Kidney tubule cell (primary cell): ENCODE data around the gene UBE2I.

Source experiments
- DNase-seq: peaks from one replicate; pipeline ENCODE4 v3.0.0-alpha.2; 2018; ENCODE audit warnings: low spot score

Gene UBE2I

GRCh38 chr16:1330931-1331711, 21.7 kb downstream of the UBE2I start:
- DNase-seq = no peak

- peak; percentile 87 for DNase-seq
Observed at GRCh38 chr16:1331712-1332617, 22.5 kb downstream of the UBE2I start.

DNA sequence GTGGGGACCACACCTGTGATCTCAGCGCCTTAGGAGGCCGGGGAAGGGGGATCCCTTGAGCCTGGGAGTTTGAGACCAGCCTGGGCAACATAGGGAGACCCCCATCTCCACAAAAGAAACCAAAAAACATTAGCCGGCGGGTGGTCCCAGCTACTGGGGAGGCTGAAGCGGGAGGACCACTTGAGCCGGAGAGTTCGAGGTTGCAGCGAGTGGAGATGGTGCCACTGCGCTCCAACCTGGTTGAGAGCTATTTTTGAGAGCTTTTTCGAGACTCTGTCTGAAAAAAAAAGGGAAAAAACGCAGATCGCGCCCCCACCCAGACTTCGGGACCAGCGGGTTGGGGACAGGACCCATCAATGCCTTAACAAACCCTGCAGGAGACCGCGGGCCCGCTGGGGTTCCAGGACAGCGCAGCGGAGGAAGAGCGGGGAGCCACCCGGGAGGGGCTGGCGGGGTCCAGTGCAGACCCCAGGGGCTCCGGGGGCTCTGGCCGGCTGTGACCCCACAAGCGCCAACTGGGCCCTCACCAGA, 23.2 kb downstream of the UBE2I start:
- DNase-seq = no peak

- peak; percentile 34 for DNase-seq
Observed at GRCh38 chr16:1333149-1333812, 23.8 kb downstream of the UBE2I start, which contains the start of gene BAIAP3. Gene BAIAP3 (plus strand): TSS chr16:1333645. CDS start chr16:1338550, 4,905 bp downstream.

- DNase-seq = no peak
Observed at GRCh38 chr16:1333854-1334700, 24.6 kb downstream of the UBE2I start.

GRCh38 chr16:1334739-1335138, 25.3 kb downstream of the UBE2I start:
- no peak for DNase-seq

DNA sequence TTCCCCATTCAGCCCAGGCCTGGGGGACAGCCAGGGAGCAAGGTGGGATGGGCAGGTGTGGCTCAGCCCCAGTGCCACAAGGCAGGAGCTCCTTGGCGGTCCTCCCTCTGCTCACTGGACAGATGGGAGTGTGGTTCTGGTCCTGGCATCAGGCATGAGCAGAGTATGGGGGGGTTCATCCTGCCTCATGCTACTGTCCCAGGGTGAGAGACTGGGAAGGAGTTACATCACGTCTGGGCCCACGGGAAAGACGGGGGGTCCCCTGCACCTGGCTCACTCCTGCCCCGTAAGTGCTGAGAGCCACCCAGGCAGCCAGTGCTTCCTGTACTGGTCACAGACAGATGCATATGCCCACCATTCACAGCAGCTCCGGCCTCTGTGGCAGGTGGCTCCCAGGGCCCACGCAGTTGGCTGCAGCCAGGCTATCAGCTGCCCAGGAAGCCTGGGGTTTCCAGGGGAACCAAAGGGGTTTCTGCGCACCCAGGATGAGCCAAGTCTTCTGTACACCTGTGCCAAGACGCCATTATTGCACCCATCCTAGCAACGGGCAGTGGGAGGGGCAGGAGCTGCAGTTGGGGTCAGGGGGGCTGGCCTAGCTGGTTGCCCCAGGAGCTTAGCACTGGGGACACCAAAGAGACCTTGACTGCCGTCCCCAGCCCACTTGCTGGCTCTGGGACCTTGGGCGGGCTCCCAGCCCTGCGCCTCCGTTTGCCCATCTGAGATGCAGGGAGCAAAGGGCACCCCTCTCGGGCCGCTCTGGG, 26.0 kb downstream of the UBE2I start:
- no peak for DNase-seq

GRCh38 chr16:1335996-1336395, 26.6 kb downstream of the UBE2I start:
- DNase-seq = no peak

DNA sequence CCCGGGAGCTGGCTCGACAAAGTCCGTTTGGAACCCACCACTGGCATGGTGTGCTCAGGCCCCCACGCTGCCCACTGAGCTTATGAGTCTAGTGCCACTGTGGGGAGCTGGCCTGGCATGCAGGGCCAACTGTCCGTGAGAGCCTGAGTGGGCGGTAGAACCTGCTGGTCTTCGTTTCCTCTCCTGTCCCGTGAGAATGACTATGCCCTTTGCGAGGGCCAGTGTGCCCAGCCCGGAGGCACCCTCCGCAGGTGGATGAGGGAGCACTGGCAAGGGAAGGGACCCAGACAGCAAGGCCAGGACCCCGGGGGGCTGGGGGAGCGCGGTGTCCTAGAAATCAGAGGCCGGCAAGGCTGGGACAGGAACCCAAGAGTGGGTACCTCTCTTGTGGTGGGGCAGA, 27.2 kb downstream of the UBE2I start:
- DNase-seq = no peak

DNA sequence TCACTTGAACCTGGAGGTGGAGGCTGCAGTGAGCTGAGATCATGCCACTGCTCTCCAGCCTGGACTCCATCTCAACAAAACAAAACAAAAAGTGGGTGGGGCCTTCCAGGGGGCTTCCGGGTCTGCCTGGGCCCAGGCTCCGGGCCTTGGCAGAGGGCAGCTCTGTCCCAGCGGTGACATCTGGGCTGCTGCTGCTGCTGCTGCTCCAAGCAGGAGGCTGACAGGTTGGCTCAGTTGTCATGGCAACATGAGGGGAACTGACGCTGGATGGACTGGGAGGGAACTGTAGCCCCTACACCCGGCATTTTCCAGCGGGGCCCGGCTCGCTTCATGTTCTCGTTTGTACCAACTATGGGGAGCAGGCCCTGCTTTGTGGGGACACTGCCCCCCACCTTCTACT, 28.1 kb downstream of the UBE2I start:
- no peak for DNase-seq

DNA sequence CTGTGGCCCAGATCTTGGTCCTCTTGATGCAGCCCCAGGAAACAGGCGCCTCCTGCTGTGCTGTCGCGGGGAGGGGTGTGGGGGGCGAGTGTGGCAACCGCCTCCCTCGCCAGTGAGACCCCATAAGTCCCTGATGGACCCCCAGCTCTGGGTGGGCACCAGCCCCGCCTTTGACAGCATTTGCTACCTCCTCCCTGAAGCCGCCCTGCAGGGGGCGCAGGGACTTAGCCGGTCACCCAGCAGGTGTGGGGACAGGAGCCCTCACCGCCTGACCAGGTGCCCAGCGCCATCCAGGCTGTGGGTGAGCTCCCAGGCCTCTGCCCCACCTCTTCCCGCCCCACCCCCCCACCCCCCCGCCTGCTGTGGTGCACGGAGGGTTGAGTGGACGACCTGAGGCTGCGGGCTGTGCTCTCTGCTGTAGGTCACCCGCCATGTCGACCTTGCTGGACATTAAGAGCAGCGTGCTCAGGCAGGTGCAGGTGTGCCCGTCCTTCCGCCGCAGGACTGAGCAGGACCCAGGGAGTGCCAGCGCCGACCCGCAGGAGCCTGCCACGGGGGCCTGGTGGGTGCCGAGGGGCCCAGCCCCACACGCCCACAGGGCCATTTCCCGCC, 28.8 kb downstream of the UBE2I start:
- DNase-seq = peak; percentile 58

DNA sequence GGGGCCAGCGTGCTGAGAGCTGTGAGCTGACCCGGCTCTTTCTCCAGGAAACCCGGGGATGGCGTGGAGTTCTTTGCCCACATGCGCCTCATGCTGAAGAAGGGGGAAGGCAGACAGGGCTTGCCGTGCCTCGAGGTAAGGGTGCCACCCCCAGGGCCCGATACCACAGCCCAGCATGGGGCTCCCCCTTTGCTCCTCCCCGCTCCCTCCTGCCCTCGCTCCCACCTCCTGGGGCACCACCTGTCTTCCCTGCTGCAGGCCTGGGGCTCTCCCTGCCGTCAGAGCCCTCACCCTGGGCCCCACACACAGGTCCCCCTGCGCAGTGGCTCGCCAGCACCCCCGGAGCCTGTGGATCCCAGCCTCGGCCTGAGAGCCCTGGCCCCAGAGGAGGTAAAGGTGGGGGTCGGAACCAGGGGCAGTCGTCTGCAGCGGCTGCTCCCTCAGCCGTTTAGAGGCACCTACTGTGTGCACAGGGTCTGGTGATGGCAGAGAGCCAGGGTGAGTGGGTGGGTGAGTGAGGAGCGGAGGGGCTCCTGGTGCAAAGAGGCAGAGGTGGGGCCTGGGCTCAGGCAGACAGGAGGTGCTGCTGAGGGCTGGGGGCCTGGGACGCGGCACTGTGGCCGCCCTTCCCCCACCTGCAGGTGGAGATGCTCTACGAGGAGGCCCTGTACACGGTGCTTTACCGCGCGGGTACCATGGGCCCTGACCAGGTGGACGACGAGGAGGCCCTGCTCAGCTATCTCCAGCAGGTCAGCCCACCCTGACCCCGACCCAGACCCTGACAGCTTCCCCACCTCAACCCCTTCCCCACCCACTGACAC, 29.6 kb downstream of the UBE2I start:
- no peak for DNase-seq

DNA sequence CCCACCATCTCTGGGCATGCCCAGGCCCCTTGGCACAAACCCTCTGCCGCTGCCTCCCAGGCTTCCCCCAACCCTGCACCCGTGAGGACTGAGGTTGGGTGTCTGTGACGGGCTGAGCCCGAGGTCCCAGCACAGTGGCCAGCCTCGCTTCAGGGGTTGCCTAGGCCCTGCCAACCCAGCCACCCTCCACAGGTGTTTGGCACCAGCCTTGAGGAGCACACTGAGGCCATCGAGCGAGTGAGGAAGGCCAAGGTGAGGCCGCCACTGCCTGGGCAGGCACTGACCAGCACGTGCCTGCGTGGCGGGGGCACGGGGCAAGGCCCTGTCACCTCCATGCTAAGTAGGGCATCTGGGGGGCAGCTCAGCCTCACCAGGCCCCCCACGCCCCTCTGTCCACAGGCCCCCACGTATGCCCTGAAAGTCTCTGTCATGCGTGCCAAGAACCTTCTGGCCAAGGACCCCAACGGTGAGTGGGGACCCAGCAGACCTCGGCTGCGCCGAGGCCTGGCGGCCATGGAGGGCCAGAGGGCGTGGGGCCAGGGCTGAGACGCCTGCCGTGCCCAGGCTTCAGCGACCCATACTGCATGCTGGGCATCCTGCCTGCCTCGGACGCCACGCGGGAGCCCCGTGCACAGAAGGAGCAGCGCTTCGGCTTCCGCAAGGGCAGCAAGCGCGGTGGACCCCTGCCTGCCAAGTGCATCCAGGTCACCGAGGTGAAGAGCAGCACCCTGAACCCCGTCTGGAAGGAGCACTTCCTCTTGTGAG, 31.5 kb downstream of the UBE2I start:
- DNase-seq = no peak

- no peak for DNase-seq
Observed at GRCh38 chr16:1341495-1342420, 32.3 kb downstream of the UBE2I start.

GRCh38 chr16:1342526-1343427, 33.3 kb downstream of the UBE2I start:
- DNase-seq = peak; percentile 98
